ENCODE results near the gene S100A12.

Gene S100A12

DNA sequence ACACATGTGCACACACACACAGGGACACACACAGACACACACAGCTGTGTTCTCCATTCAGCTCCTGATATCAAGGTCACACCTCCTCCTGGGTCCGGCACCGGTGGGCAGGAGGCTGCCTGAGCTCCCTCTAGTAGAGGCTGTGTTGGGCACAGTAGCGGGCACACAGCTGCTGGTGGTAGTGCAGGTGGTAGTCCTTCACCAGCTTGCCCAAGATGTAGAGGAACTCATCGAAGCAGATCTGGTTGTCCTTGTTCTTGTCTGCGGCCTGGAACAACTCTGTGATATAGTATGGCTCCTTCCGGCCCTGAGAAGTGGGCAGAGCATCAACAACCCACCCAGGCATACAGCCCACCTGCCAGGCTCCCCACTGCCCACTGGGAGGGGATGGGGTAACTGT lies 21.0 kb upstream of the S100A12 start:
- DNase-seq = no peak

DNA sequence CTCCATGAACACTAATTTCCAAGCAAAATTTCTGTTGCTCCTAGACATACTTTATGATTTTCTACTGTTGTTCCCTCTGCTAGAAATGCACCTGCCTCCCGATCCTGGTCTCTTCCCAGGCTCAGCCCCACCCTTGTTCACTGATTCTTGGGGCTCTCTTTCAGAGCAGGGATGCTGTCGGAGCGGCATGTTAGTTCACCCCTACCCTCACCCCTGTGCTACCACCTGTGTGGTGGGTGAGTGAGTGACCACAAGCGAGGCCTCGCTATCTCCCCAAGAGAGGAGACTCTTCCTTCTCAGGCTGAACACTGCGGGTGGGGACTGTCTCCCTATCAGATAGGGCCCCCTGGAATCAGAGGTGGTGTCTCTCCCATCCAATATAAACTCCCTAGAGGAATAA lies 20.4 kb upstream of the S100A12 start:
- DNase-seq = no peak

GRCh38 chr1:153395136-153395685 lies 19.8 kb upstream of the S100A12 start:
- DNase-seq = no peak

- DNase-seq = no peak
These were observed 19.0 kb upstream of the S100A12 start for GRCh38 chr1:153394391-153394790.

DNA sequence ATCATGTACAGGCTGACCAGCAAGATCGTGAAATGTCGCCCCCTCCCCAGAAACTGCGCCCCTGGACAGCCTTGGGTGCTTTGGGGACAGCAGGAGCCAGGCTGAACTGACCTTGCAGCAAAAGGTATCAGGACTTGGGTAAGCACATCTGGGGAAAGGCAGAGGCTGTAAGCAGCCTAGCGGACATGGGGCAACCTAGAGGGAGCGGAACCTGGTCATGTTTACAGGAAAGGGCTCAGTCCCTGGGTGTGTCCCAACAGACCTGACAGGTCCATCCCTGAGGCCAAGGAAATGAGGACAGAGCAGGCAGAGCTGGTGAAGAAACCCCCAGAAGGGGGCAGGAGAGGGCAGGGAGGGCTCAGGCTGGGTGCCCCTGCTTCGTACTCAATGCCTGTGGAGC lies 18.5 kb upstream of the S100A12 start:
- DNase-seq = no peak

- no peak for DNase-seq
These were observed 17.4 kb upstream of the S100A12 start for GRCh38 chr1:153392822-153393221.

DNA sequence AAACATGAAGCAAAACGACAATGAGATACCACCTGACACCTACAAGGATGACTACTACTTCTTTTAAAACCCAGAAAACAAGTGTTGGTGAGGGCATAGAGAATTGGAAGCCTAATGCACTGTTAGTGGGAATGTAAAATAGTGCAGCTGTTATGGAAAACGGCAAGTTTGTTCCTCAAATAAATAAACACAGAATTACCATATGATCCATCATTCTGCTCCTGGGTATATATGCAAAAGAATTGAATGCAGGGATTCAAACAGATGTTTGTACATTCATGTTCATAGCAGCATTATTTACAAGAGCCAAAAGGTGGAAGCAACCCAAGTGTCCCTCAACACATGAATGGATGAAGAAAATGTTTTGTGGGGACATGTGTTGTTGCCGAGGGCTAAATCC lies 16.8 kb upstream of the S100A12 start:
- DNase-seq = no peak

GRCh38 chr1:153390938-153391710 lies 15.7 kb upstream of the S100A12 start, which contains the start of gene S100A8:
Gene S100A8, minus strand, starts transcription at chr1:153391073. Its CDS starts 538 bp downstream, at chr1:153390535.
- DNase-seq = no peak

DNA sequence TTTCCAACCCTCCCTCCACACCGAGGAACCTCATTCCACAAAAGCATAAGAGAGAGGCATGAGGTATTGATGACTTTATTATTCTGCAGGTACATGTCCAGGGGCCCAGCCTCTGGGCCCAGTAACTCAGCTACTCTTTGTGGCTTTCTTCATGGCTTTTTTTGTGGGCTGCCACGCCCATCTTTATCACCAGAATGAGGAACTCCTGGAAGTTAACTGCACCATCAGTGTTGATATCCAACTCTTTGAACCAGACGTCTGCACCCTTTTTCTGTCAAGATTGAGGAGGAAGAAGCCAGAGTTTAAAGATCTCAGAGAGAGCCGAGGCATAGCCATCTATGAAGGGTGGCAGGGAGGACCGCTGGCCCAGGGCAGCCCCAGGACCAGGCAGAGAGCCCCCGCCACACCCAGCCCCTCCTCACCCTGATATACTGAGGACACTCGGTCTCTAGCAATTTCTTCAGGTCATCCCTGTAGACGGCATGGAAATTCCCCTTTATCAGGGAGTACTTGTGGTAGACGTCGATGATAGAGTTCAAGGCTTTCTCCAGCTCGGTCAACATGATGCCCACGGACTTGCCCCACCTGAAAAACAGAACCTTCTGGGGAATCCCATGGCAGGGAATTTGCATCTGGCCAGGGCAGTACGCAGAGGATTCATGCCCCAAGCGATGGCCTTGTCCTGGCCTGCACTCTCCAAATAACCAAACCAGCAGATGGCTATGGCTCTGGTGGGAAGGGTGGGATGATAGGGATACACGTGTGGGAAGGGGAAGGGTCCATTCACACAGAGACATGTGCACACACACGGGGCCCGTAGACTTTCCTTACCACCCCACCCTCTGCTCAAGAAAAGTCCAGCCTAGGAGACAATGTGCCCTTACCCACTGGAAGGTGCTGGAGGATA lies 14.8 kb upstream of the S100A12 start:
- DNase-seq = no peak

- DNase-seq = no peak
These were observed 14.0 kb upstream of the S100A12 start for GRCh38 chr1:153389401-153389800.

DNA sequence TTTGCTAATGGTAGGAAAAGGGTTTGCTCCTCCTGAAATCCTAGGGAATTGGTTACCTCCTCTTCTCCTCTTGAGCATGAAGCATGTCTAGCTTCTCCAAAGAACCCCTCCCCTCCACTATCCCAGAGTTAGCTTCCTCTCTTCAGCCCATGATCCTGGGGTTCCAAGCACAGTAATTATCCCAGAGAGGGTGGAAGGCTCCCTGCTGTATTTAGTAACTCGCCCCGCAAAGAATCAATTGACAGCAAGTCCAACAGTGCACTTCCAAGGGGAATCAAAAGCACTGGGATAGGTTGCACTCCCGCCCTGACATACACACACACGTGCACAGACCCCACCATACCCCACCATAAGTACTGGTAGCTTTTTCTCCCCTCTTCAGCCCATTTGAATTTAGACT lies 12.4 kb upstream of the S100A12 start:
- DNase-seq = no peak

DNA sequence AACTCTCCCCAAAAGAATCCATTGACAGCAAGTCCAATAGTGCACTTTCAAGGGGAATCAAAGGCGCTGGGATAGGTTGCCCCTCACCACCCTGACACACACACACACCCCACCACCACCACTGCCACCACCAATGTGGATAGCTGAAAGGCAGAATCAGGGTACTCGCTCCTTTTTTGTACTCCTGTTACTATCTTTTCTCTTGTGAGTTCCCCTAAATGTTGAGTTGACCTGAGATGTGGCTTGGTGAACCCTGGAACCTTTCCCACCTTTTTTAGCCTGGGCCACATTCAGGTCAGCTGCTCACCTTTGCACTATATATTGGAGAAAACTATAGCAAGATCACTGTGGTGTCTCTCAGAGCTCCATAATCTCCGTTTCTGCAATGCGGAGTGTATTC lies 11.6 kb upstream of the S100A12 start:
- no peak for DNase-seq

- DNase-seq = no peak
These were observed 11.1 kb upstream of the S100A12 start for GRCh38 chr1:153386500-153386901.

DNA sequence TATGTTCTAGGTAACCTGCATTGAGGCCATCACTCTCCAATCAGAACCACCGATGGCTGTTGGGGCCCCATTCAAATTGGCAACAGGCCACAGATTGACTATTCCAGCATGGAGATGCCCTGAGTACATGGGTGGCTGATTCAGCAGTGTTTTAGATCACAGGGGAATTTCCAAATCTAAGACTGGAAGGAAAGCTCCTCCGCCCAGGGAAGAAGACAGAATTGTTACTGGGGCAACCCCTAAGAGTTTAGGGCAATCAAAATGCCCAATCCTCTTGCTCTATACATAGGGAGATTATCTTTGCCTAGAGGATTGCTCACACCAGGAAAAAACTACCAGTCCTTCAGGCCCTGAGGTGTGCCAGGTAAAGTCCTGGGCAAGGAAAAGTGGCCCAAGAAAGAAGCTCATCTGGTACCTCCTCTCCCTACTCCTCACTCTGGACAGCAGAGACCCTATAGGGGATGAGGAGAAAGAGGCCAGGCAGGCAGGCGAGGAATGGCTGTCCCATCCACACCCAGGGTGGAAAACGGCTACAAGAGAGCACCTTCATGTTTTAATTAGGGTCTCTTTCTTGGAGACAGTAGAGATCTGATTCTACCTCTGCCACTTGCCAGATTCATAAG lies 9.6 kb upstream of the S100A12 start:
- no peak for DNase-seq

GRCh38 chr1:153380711-153381110 lies 5.3 kb upstream of the S100A12 start:
- DNase-seq = no peak

- no peak for DNase-seq
These were observed 4.2 kb upstream of the S100A12 start for GRCh38 chr1:153379591-153379990.

DNA sequence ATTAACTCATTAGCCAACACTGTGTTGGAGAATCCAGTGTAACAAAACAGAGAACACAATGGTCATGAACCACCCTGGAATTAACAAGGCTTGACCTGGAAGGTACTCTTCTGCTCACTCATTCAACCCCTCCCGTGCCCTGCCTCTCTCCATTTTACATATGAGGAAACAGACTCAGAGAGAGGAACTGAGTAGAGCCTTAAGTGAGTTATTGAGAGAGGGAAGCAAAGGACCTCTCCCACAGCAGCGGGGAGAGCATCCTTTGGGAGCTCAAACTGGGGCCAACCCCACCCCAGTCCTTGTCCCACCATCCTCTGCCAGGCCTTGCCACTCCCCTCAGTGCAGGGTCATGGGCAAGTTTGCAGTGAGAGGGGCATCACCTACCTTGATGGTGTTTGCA lies 1.4 kb downstream of the S100A12 start:
- no peak for DNase-seq

GRCh38 chr1:153372571-153372970 lies 2.9 kb downstream of the S100A12 start:
- no peak for DNase-seq

GRCh38 chr1:153371231-153371630 lies 4.2 kb downstream of the S100A12 start:
- no peak for DNase-seq

DNA sequence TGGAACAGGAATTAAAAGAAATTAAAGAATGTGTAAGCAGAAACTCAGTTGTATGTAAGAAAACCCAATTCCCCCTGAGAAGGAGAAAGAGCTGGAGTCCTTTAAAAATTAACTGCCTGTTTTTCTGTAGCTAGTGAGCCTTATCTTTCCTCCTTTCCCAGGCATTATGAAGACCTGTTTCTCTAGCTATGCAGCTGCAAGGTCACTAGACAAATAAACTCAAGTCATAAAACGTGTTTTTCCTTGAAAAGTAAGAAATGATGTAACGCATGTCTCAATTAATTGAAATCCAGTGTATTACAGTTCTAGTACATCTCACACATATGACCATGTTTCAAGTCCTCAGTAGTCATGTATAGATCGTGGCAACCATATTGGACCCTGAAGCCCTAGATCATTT lies 5.3 kb downstream of the S100A12 start:
- DNase-seq = no peak

- DNase-seq = no peak
These were observed 6.9 kb downstream of the S100A12 start for GRCh38 chr1:153368495-153368894.

- no peak for DNase-seq
These were observed 8.3 kb downstream of the S100A12 start for GRCh38 chr1:153367090-153367489.

DNA sequence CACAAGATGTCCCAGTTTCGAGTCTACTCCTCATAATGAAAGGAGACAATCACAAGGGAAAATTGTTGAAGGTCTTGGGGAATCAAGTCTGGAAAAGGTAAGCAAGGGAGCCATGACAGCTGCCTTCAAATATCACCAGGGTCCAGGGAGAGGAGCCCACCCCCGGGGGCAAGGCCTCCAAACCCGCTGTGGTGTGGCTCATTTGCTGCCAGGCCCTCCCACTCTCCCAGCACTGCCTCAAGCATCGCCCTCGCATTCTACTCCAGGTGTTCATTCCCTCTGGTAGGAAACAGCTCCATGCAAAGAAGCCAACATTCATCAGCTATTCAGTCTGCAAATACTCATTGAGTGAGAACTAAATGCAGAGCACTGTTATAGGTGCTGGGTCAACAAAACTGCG lies 9.2 kb downstream of the S100A12 start:
- DNase-seq = no peak

Data from CD4-positive, alpha-beta T cell treated with Interleukin-6 for 4 hours (primary cell).